CD14-positive monocyte (primary cell): ENCODE results near the gene GAR1. TPM values are rescaled to one million over a fixed set of nuclear protein-coding genes. Genes with fewer than 3 reads are reported as not detected.

Experiments
- DNase-seq, 3 donors: peaks; one replicate each; pipeline ENCODE4 v3.0.0-alpha.2; 2011 to 2022
- H2AFZ ChIP-seq: 2 replicates; pipeline ENCODE4 v1.6.0; 2012; ENCODE audit warnings: mild to moderate bottlenecking, low read depth, low read length, inconsistent platforms; ENCODE audit not compliant: insufficient read depth, poor library complexity, severe bottlenecking
- H3K27ac ChIP-seq, 2 donors: 1 replicate in 1 of 2; 2 replicates in 1 of 2; pipeline ENCODE4 v1.5.1; 2012 to 2013; ENCODE audit warnings: low read length in 2 of 2, control low read depth in 1 of 2, inconsistent platforms in 1 of 2, low read depth in 1 of 2, mild to moderate bottlenecking in 1 of 2
- H3K27me3 ChIP-seq, 2 donors: one replicate each; pipeline versions ENCODE4 v1.6.0 to v1.6.1; 2011 to 2013; ENCODE audit warnings: low read length in 2 of 2; ENCODE audit not compliant: control insufficient read depth in 2 of 2, insufficient read depth in 2 of 2
- H3K36me3 ChIP-seq, 2 donors: replicated peaks in 1 of 2; 1 replicate in 1 of 2; 2 replicates in 1 of 2; pipeline versions ENCODE4 v1.5.1 to v1.6.1; 2012 to 2013; ENCODE audit warnings: low read length in 2 of 2, control low read depth in 1 of 2, inconsistent platforms in 1 of 2, mild to moderate bottlenecking in 1 of 2; ENCODE audit not compliant: insufficient read depth in 2 of 2, control insufficient read depth in 1 of 2
- H3K4me1 ChIP-seq, 2 donors: 1 replicate in 1 of 2; 2 replicates in 1 of 2; pipeline versions ENCODE4 v1.5.1 to v1.6.1; 2012 to 2013; ENCODE audit warnings: low read length in 2 of 2, control low read depth in 1 of 2, inconsistent platforms in 1 of 2, mild to moderate bottlenecking in 1 of 2, moderate library complexity in 1 of 2; ENCODE audit not compliant: insufficient read depth in 2 of 2, control insufficient read depth in 1 of 2
- H3K4me2 ChIP-seq: replicated peaks from 2 replicates; pipeline ENCODE3; 2012; ENCODE audit warnings: low read length, moderate library complexity, mild to moderate bottlenecking; ENCODE audit not compliant: poor library complexity, severe bottlenecking; ENCODE audit errors: extremely low read depth
- H3K4me3 ChIP-seq, 3 experiments: fragments of 200-600 bp in 1 of 3; sonication (generic) in 1 of 3; replicated peaks in 1 of 3; 1 replicate in 2 of 3; 2 replicates in 1 of 3; pipeline ENCODE4 v1.5.1; 2011 to 2013; ENCODE audit warnings: low read length in 3 of 3, mild to moderate bottlenecking in 3 of 3, control low read depth in 2 of 3, low read depth in 2 of 3, inconsistent platforms in 1 of 3, moderate library complexity in 1 of 3
- H3K79me2 ChIP-seq: 2 replicates; pipeline ENCODE4 v1.6.0; 2012; ENCODE audit warnings: mild to moderate bottlenecking, control low read depth, inconsistent platforms, low read length, moderate library complexity; ENCODE audit not compliant: insufficient read depth
- H3K9ac ChIP-seq: 2 replicates; pipeline ENCODE4 v1.6.0; 2017; ENCODE audit warnings: low read length, mild to moderate bottlenecking; ENCODE audit not compliant: insufficient read depth, poor library complexity, severe bottlenecking
- H3K9me3 ChIP-seq, 2 donors: replicated peaks in 1 of 2; 1 replicate in 1 of 2; 2 replicates in 1 of 2; pipeline versions ENCODE4 v1.5.1 to v1.6.1; 2012 to 2013; ENCODE audit warnings: low read length in 2 of 2, control low read depth in 1 of 2; ENCODE audit not compliant: control insufficient read depth in 1 of 2, insufficient read depth in 1 of 2
- H4K20me1 ChIP-seq: 2 replicates; pipeline ENCODE4 v1.6.0; 2012; ENCODE audit warnings: mild to moderate bottlenecking, low read length, control low read depth, moderate library complexity; ENCODE audit not compliant: insufficient read depth
- H3K27ac Mint-ChIP-seq, 7 donors: one replicate each; pipeline ENCODE4 v1.8.0; 2020; ENCODE audit warnings: mild to moderate bottlenecking in 7 of 7, mixed read lengths in 7 of 7, moderate library complexity in 6 of 7, inconsistent platforms in 2 of 7
- H3K27me3 Mint-ChIP-seq, 3 donors: one replicate each; pipeline ENCODE4 v1.8.0; 2021 to 2022; ENCODE audit warnings: low read depth in 3 of 3, mild to moderate bottlenecking in 3 of 3, mixed read lengths in 3 of 3, moderate library complexity in 3 of 3, inconsistent platforms in 1 of 3
- H3K36me3 Mint-ChIP-seq, 2 donors: one replicate each; pipeline ENCODE4 v1.8.0; 2020; ENCODE audit warnings: mixed read lengths in 2 of 2, inconsistent platforms in 1 of 2, mild to moderate bottlenecking in 1 of 2
- H3K4me1 Mint-ChIP-seq: one replicate; pipeline ENCODE4 v1.8.0; 2020; ENCODE audit warnings: mild to moderate bottlenecking, mixed read lengths
- H3K4me3 Mint-ChIP-seq, 2 donors: one replicate each; pipeline ENCODE4 v1.8.0; 2020; ENCODE audit warnings: mild to moderate bottlenecking in 2 of 2, mixed read lengths in 2 of 2, moderate library complexity in 1 of 2
- H3K9me3 Mint-ChIP-seq, 7 donors: one replicate each; pipeline ENCODE4 v1.8.0; 2020 to 2022; ENCODE audit warnings: mixed read lengths in 7 of 7, mild to moderate bottlenecking in 6 of 7, moderate library complexity in 6 of 7, inconsistent platforms in 2 of 7
- CTCF ChIP-seq: fragments of 200-600 bp; IDR thresholded peaks from one replicate; pipeline ENCODE4 v1.8.0; 2022; ENCODE audit warnings: antibody characterized with exemption, mild to moderate bottlenecking
- whole genome bisulfite sequencing: methylation state at CpG from one replicate; pipeline ENCODE4 v1.1.5; 2013; ENCODE audit warnings: missing lambda C conversion rate; ENCODE audit not compliant: insufficient coverage; 5-methylcytosine and 5-hydroxymethylcytosine counted together
- intact Hi-C, 2 donors: fragments of 100-400 bp; cut with micrococcal nuclease; formaldehyde crosslinking; loops; one replicate each; pipeline versions ENCODE4 v1.15.0 to v1.15.1; 2023
- polyA plus RNA-seq, 3 donors: library from polyadenylated mRNA; depleted of rRNA in 1 of 3; unstranded in 2 of 3; stranded (reverse) in 1 of 3; fragments of 300-500 nt in 2 of 3; fragments of >200 nt in 1 of 3; fragmentation: Illumina TruSeq in 2 of 3; gene quantifications; 1 replicate in 2 of 3; 2 replicates in 1 of 3; pipeline ENCODE4 v1.2.3, GENCODE V29; 2012 to 2021

Gene GAR1
- polyA plus RNA-seq, 3 donors, result 4.3 to 8.7 (median 4.7) TPM

DNA sequence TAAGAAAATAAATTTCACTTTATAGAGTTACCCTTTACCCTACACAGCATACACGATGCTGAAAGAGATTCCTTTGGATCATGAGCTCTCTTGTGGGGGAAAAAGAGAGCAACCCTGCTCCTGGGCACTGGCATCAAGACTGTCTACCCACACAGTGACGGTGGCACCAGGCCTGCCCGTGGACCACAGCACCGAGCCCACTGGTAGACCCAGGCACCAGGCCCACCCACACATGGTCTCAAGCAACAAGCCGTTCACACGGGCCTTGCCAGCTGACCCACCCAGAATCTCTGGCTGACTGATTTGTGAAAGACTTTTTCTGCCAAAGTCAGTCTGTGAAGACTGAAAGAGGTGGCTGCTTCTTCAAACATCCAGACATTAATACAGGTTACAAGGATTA is 20.5 kb upstream of the GAR1 start:
- no peak for DNase-seq
- Mint-ChIP-seq H3K9me3 (peaks cover 3 to 24% (median 19%) of the 10 kb centered on the region in 7 donors), H3K36me3 (no peaks in the 10 kb centered on the region), H3K27ac (no peak overlapping the region), H3K4me1 (no peaks in the 10 kb centered on the region), H3K4me3 (no peak overlapping the region), H3K27me3 (peaks cover 0 to 1% (median 0%) of the 10 kb centered on the region in 3 donors)
- Histone ChIP-seq H3K27ac (no peak overlapping the region), H3K4me3 (no peak overlapping the region), H4K20me1 (no peaks in the 10 kb centered on the region), H2AFZ (no peak overlapping the region), H3K27me3 (no peaks in the 10 kb centered on the region), H3K4me2 (no peak overlapping the region), H3K79me2 (no peaks in the 10 kb centered on the region), H3K4me1 (no peaks in the 10 kb centered on the region), H3K9ac (no peak overlapping the region), H3K9me3 (peaks cover 7 to 8% of the 10 kb centered on the region in 2 donors), H3K36me3 (no peaks in the 10 kb centered on the region)
- WGBS, result 94% methylated on average over 5 of the region's 6 CpGs
- TF ChIP-seq CTCF, result no peak
- intact Hi-C loops, result no loop called here

- peaks cover 2% of the 10 kb centered on the region for H3K4me1 Mint-ChIP-seq
- no peaks in the 10 kb centered on the region for H3K27me3 Mint-ChIP-seq
- no peaks in the 10 kb centered on the region for H3K36me3 Mint-ChIP-seq
- H3K9ac ChIP-seq, result no peak overlapping the region
- H3K4me3 ChIP-seq, result no peak overlapping the region
- peaks cover 3 to 21% (median 17%) of the 10 kb centered on the region in 7 donors for H3K9me3 Mint-ChIP-seq
- no peak for DNase-seq
- no peak for TF ChIP-seq CTCF
- no peaks in the 10 kb centered on the region for H3K36me3 ChIP-seq
- H3K27me3 ChIP-seq, result no peaks in the 10 kb centered on the region
- no peak overlapping the region for H3K4me2 ChIP-seq
- H2AFZ ChIP-seq, result no peak overlapping the region
- H3K4me3 Mint-ChIP-seq, result no peak overlapping the region
- intact Hi-C loops, result no loop called here
- no peaks in the 10 kb centered on the region for H3K4me1 ChIP-seq
- H3K9me3 ChIP-seq, result peaks cover 4 to 7% of the 10 kb centered on the region in 2 donors
- no peak overlapping the region for H3K27ac ChIP-seq
- H3K79me2 ChIP-seq, result no peaks in the 10 kb centered on the region
- H4K20me1 ChIP-seq, result no peaks in the 10 kb centered on the region
- H3K27ac Mint-ChIP-seq, result no peak overlapping the region
These were observed 16.7 kb upstream of the GAR1 start for GRCh38 chr4:109798866-109799265.
